T-helper 1 cell treated with Interleukin-12 subunit alpha and Interleukin-12 subunit beta and Interleukin-4 antibody, amounts not matched to agents 30 μg/mL and 1 μg/mL, for 36 hours (primary cell): ENCODE results near the gene ABCC3.

Source experiments
- H3K27ac Mint-ChIP-seq: one replicate; pipeline ENCODE4 v1.8.0; 2021; ENCODE audit warnings: mild to moderate bottlenecking, mixed read lengths
- H3K27me3 Mint-ChIP-seq: one replicate; pipeline ENCODE4 v1.8.0; 2021; ENCODE audit warnings: low read depth, mixed read lengths
- H3K36me3 Mint-ChIP-seq: one replicate; pipeline ENCODE4 v1.8.0; 2021; ENCODE audit warnings: low read depth, mixed read lengths
- H3K4me1 Mint-ChIP-seq: one replicate; pipeline ENCODE4 v1.8.0; 2021; ENCODE audit warnings: low read depth, mixed read lengths
- H3K4me3 Mint-ChIP-seq: one replicate; pipeline ENCODE4 v1.8.0; 2021; ENCODE audit warnings: mild to moderate bottlenecking, moderate library complexity, mixed read lengths
- H3K9me3 Mint-ChIP-seq: one replicate; pipeline ENCODE4 v1.8.0; 2021; ENCODE audit warnings: mixed read lengths

The ABCC3 gene

GRCh38 chr17:50634224-50634914 lies at the start of gene ABCC3:
Gene ABCC3 (plus strand): TSS chr17:50634881. CDS start chr17:50634937, 56 bp downstream.
- peaks cover 80% of the 10 kb centered on the region for H3K27me3 Mint-ChIP-seq
- no peak within 1 kb of the TSS for H3K27ac Mint-ChIP-seq
- H3K4me3 Mint-ChIP-seq: no peak within 1 kb of the TSS
- no peaks in the 10 kb centered on the region for H3K36me3 Mint-ChIP-seq
- no peaks in the 10 kb centered on the region for H3K4me1 Mint-ChIP-seq
- no peaks in the 10 kb centered on the region for H3K9me3 Mint-ChIP-seq

- Mint-ChIP-seq H3K4me3 (no peak overlapping the region), H3K9me3 (no peaks in the 10 kb centered on the region), H3K36me3 (no peaks in the 10 kb centered on the region), H3K27me3 (peaks cover 4% of the 10 kb centered on the region), H3K4me1 (no peaks in the 10 kb centered on the region), H3K27ac (no peak overlapping the region)
Observed at GRCh38 chr17:50585346-50585745, 49.3 kb upstream of the ABCC3 start.

GRCh38 chr17:50585891-50586290 lies 48.8 kb upstream of the ABCC3 start:
- Mint-ChIP-seq H3K27ac (no peak overlapping the region), H3K27me3 (peaks cover 4% of the 10 kb centered on the region), H3K4me1 (no peaks in the 10 kb centered on the region), H3K4me3 (no peak overlapping the region), H3K36me3 (no peaks in the 10 kb centered on the region), H3K9me3 (no peaks in the 10 kb centered on the region)

- no peak overlapping the region for H3K4me3 Mint-ChIP-seq
- no peaks in the 10 kb centered on the region for H3K4me1 Mint-ChIP-seq
- H3K36me3 Mint-ChIP-seq: no peaks in the 10 kb centered on the region
- no peak overlapping the region for H3K27ac Mint-ChIP-seq
- peaks cover 4% of the 10 kb centered on the region for H3K27me3 Mint-ChIP-seq
- H3K9me3 Mint-ChIP-seq: no peaks in the 10 kb centered on the region
Observed at GRCh38 chr17:50586421-50587247, 48.0 kb upstream of the ABCC3 start.

GRCh38 chr17:50587571-50587970 lies 47.1 kb upstream of the ABCC3 start:
- Mint-ChIP-seq H3K4me1 (no peaks in the 10 kb centered on the region), H3K4me3 (no peak overlapping the region), H3K27ac (no peak overlapping the region), H3K36me3 (no peaks in the 10 kb centered on the region), H3K9me3 (no peaks in the 10 kb centered on the region), H3K27me3 (no peaks in the 10 kb centered on the region)

GRCh38 chr17:50588391-50589049 lies 46.2 kb upstream of the ABCC3 start:
- Mint-ChIP-seq H3K4me1 (no peaks in the 10 kb centered on the region), H3K36me3 (no peaks in the 10 kb centered on the region), H3K27me3 (no peaks in the 10 kb centered on the region), H3K4me3 (no peak overlapping the region), H3K27ac (no peak overlapping the region), H3K9me3 (no peaks in the 10 kb centered on the region)

- H3K9me3 Mint-ChIP-seq: no peaks in the 10 kb centered on the region
- no peak overlapping the region for H3K4me3 Mint-ChIP-seq
- no peaks in the 10 kb centered on the region for H3K36me3 Mint-ChIP-seq
- H3K27ac Mint-ChIP-seq: no peak overlapping the region
- no peaks in the 10 kb centered on the region for H3K4me1 Mint-ChIP-seq
- no peaks in the 10 kb centered on the region for H3K27me3 Mint-ChIP-seq
Observed at GRCh38 chr17:50589095-50589705, 45.5 kb upstream of the ABCC3 start.

GRCh38 chr17:50590946-50591737 lies 43.5 kb upstream of the ABCC3 start:
- Mint-ChIP-seq H3K4me3 (no peak overlapping the region), H3K27me3 (no peaks in the 10 kb centered on the region), H3K36me3 (no peaks in the 10 kb centered on the region)

GRCh38 chr17:50593321-50593720 lies 41.4 kb upstream of the ABCC3 start:
- H3K4me1 Mint-ChIP-seq: no peaks in the 10 kb centered on the region
- H3K4me3 Mint-ChIP-seq: no peak overlapping the region
- H3K27ac Mint-ChIP-seq: no peak overlapping the region
- no peaks in the 10 kb centered on the region for H3K36me3 Mint-ChIP-seq
- H3K27me3 Mint-ChIP-seq: no peaks in the 10 kb centered on the region
- H3K9me3 Mint-ChIP-seq: no peaks in the 10 kb centered on the region

More at GRCh38 chr17:50590946-50591737, 43.5 kb upstream of the ABCC3 start:
- no peaks in the 10 kb centered on the region for H3K4me1 Mint-ChIP-seq
- H3K9me3 Mint-ChIP-seq: no peaks in the 10 kb centered on the region
- no peak overlapping the region for H3K27ac Mint-ChIP-seq

GRCh38 chr17:50594128-50594823 lies 40.4 kb upstream of the ABCC3 start:
- no peak overlapping the region for H3K27ac Mint-ChIP-seq
- H3K36me3 Mint-ChIP-seq: no peaks in the 10 kb centered on the region
- no peaks in the 10 kb centered on the region for H3K9me3 Mint-ChIP-seq
- no peak overlapping the region for H3K4me3 Mint-ChIP-seq
- H3K27me3 Mint-ChIP-seq: no peaks in the 10 kb centered on the region
- H3K4me1 Mint-ChIP-seq: no peaks in the 10 kb centered on the region

- Mint-ChIP-seq H3K9me3 (no peaks in the 10 kb centered on the region), H3K27me3 (no peaks in the 10 kb centered on the region), H3K4me1 (no peaks in the 10 kb centered on the region), H3K27ac (no peak overlapping the region), H3K4me3 (no peak overlapping the region), H3K36me3 (no peaks in the 10 kb centered on the region)
Observed at GRCh38 chr17:50594892-50595291, 39.8 kb upstream of the ABCC3 start.

GRCh38 chr17:50596191-50597037 lies 38.3 kb upstream of the ABCC3 start:
- Mint-ChIP-seq H3K27me3 (no peaks in the 10 kb centered on the region), H3K27ac (no peak overlapping the region), H3K4me1 (no peaks in the 10 kb centered on the region), H3K36me3 (no peaks in the 10 kb centered on the region), H3K4me3 (no peak overlapping the region), H3K9me3 (no peaks in the 10 kb centered on the region)

- H3K27ac Mint-ChIP-seq: no peak overlapping the region
- no peaks in the 10 kb centered on the region for H3K27me3 Mint-ChIP-seq
- H3K9me3 Mint-ChIP-seq: no peaks in the 10 kb centered on the region
- H3K36me3 Mint-ChIP-seq: no peaks in the 10 kb centered on the region
- no peak overlapping the region for H3K4me3 Mint-ChIP-seq
- no peaks in the 10 kb centered on the region for H3K4me1 Mint-ChIP-seq
Observed at GRCh38 chr17:50598487-50598886, 36.2 kb upstream of the ABCC3 start.
